Esophagus (tissue), 2 donors: Measurements from ENCODE around the gene LRRC41. TPM values are rescaled to one million over a fixed set of nuclear protein-coding genes. Genes with fewer than 3 reads are reported as not detected.

ENCODE experiments used
- H3K27ac ChIP-seq, 2 donors: one replicate each; pipeline ENCODE4 v1.5.1; 2013; ENCODE audit warnings: low read depth in 2 of 2, mild to moderate bottlenecking in 2 of 2, inconsistent platforms in 1 of 2, low read length in 1 of 2, moderate library complexity in 1 of 2
- H3K27me3 ChIP-seq, 2 donors: one replicate each; pipeline ENCODE4 v1.6.1; 2013; ENCODE audit warnings: low read length in 2 of 2, control low read depth in 1 of 2, mild to moderate bottlenecking in 1 of 2; ENCODE audit not compliant: insufficient read depth in 2 of 2, control insufficient read depth in 1 of 2
- H3K36me3 ChIP-seq, 2 donors: one replicate each; pipeline ENCODE4 v1.6.1; 2013; ENCODE audit warnings: low read length in 1 of 2; ENCODE audit not compliant: control insufficient read depth in 2 of 2, insufficient read depth in 2 of 2
- H3K4me1 ChIP-seq, 2 donors: one replicate each; pipeline ENCODE4 v1.6.1; 2013; ENCODE audit warnings: low read length in 1 of 2; ENCODE audit not compliant: control insufficient read depth in 2 of 2, insufficient read depth in 2 of 2
- H3K4me3 ChIP-seq, 2 donors: one replicate each; pipeline ENCODE4 v1.5.1; 2013; ENCODE audit warnings: low read length in 2 of 2, mild to moderate bottlenecking in 2 of 2, low read depth in 1 of 2, moderate library complexity in 1 of 2
- H3K9me3 ChIP-seq, 2 donors: one replicate each; pipeline ENCODE4 v1.6.1; 2013; ENCODE audit warnings: mild to moderate bottlenecking in 2 of 2, low read depth in 1 of 2, low read length in 1 of 2, moderate library complexity in 1 of 2; ENCODE audit not compliant: control insufficient read depth in 2 of 2, insufficient read depth in 1 of 2
- WGBS, 2 donors: extraction: QIAGEN DNeasy Blood & Tissue Kit; methylation state at CpG; one replicate each; pipeline ENCODE4 v1.1.7; 2013; 5-methylcytosine and 5-hydroxymethylcytosine counted together
- polyA plus RNA-seq, 2 donors: library from polyadenylated mRNA; stranded (reverse); fragments of 200-250 nt; gene quantifications; one replicate each; pipeline ENCODE4 v1.2.3, GENCODE V29; 2013
- donor health status: healthy with polysubstance abuse.
- donor health status: Bipolar disorder and iron deficiency.

LRRC41 gene
- polyA plus RNA-seq, 2 donors: 17.4 to 32.1 TPM

- 97 to 98% methylated on average over 6 of the region's 6 CpGs for WGBS, 2 donors
- Histone ChIP-seq H3K4me3 (no peak overlapping the region), H3K4me1 (no peaks in the 10 kb centered on the region), H3K27me3 (no peaks in the 10 kb centered on the region), H3K36me3 (peaks cover 2 to 13% of the 10 kb centered on the region in 2 donors), H3K9me3 (no peaks in the 10 kb centered on the region), H3K27ac (no peak overlapping the region)
Measured at GRCh38 chr1:46274225-46275029, 29.0 kb downstream of the LRRC41 start.

- Histone ChIP-seq H3K27me3 (no peaks in the 10 kb centered on the region), H3K9me3 (no peaks in the 10 kb centered on the region), H3K4me3 (no peak overlapping the region), H3K27ac (no peak overlapping the region), H3K4me1 (no peaks in the 10 kb centered on the region), H3K36me3 (no peaks in the 10 kb centered on the region)
- WGBS, 2 donors: 94 to 100% methylated on average over 1 of the region's 1 CpG
Measured at GRCh38 chr1:46268578-46268977, 34.8 kb downstream of the LRRC41 start.

GRCh38 chr1:46263146-46263545, 40.3 kb downstream of the LRRC41 start:
- Histone ChIP-seq H3K27me3 (no peaks in the 10 kb centered on the region), H3K9me3 (no peaks in the 10 kb centered on the region), H3K4me1 (no peaks in the 10 kb centered on the region), H3K4me3 (no peak overlapping the region), H3K27ac (no peak overlapping the region), H3K36me3 (peaks cover 0 to 5% of the 10 kb centered on the region in 2 donors)
- 87 to 91% methylated on average over 2 of the region's 2 CpGs for WGBS, 2 donors

- Histone ChIP-seq H3K27ac (no peak overlapping the region), H3K36me3 (peaks cover 0 to 5% of the 10 kb centered on the region in 2 donors), H3K27me3 (no peaks in the 10 kb centered on the region), H3K4me3 (no peak overlapping the region), H3K9me3 (no peaks in the 10 kb centered on the region), H3K4me1 (no peaks in the 10 kb centered on the region)
- 88 to 90% methylated on average over 1 of the region's 1 CpG for WGBS, 2 donors
Measured at GRCh38 chr1:46262508-46262907, 40.9 kb downstream of the LRRC41 start.

GRCh38 chr1:46256523-46256922, 46.9 kb downstream of the LRRC41 start:
- Histone ChIP-seq H3K9me3 (no peaks in the 10 kb centered on the region), H3K27ac (no peak overlapping the region), H3K36me3 (peaks cover 0 to 3% of the 10 kb centered on the region in 2 donors), H3K4me3 (no peak overlapping the region), H3K4me1 (no peaks in the 10 kb centered on the region), H3K27me3 (no peaks in the 10 kb centered on the region)
- 93 to 95% methylated on average over 2 of the region's 2 CpGs for WGBS, 2 donors

- Histone ChIP-seq H3K27me3 (no peaks in the 10 kb centered on the region), H3K9me3 (no peaks in the 10 kb centered on the region), H3K36me3 (no peaks in the 10 kb centered on the region), H3K4me3 (no peak overlapping the region), H3K27ac (no peak overlapping the region), H3K4me1 (no peaks in the 10 kb centered on the region)
- 96 to 97% methylated on average over 5 of the region's 5 CpGs for WGBS, 2 donors
Measured at GRCh38 chr1:46254668-46255067, 48.7 kb downstream of the LRRC41 start.

- Histone ChIP-seq H3K36me3 (no peaks in the 10 kb centered on the region), H3K4me3 (peak overlapping the region; percentile 15 to 70), H3K4me1 (peaks cover 0 to 2% of the 10 kb centered on the region in 2 donors), H3K27ac (no peak overlapping the region), H3K9me3 (no peaks in the 10 kb centered on the region), H3K27me3 (no peaks in the 10 kb centered on the region)
- 3% methylated on average over 7 of the region's 7 CpGs for WGBS, 2 donors
Measured at GRCh38 chr1:46248122-46248920, 55.1 kb downstream of the LRRC41 start.

- peaks cover 0 to 2% of the 10 kb centered on the region in 2 donors for H3K4me1 ChIP-seq
- H3K4me3 ChIP-seq: peak within 1 kb of the TSS; percentile 65 to 76
- peak within 1 kb of the TSS; percentile 68 to 80 for H3K27ac ChIP-seq
- no peaks in the 10 kb centered on the region for H3K36me3 ChIP-seq
- 1% methylated on average over 36 to 48 of the region's 49 CpGs for WGBS, 2 donors
- H3K27me3 ChIP-seq: no peaks in the 10 kb centered on the region
- H3K9me3 ChIP-seq: no peaks in the 10 kb centered on the region
Measured at GRCh38 chr1:46247436-46248121, 55.8 kb downstream of the LRRC41 start, which contains the start of gene RAD54L. TSS of gene RAD54L (plus strand) at chr1:46247763. CDS start at chr1:46248406, 643 bp downstream.
